Mucosa of stomach (tissue), 1 donor: ENCODE data around the gene CAPZB.

Experiments used
- H3K27me3 ChIP-seq: one replicate; pipeline ENCODE4 v1.7.0; 2013; ENCODE audit warnings: mild to moderate bottlenecking, low read length; ENCODE audit not compliant: control insufficient read depth, insufficient read depth
- H3K36me3 ChIP-seq: one replicate; pipeline ENCODE4 v1.7.0; 2013; ENCODE audit warnings: low read length; ENCODE audit not compliant: control insufficient read depth, insufficient read depth
- H3K4me1 ChIP-seq: one replicate; pipeline ENCODE4 v1.7.0; 2013; ENCODE audit warnings: mild to moderate bottlenecking, low read length; ENCODE audit not compliant: control insufficient read depth, insufficient read depth
- H3K4me3 ChIP-seq: one replicate; pipeline ENCODE4 v1.7.0; 2013; ENCODE audit warnings: low read length
- H3K9ac ChIP-seq: one replicate; pipeline ENCODE4 v1.7.0; 2013; ENCODE audit warnings: mild to moderate bottlenecking, low read length, moderate library complexity
- H3K9me3 ChIP-seq: one replicate; pipeline ENCODE4 v1.7.0; 2013; ENCODE audit warnings: mild to moderate bottlenecking, low read length, moderate library complexity; ENCODE audit not compliant: control insufficient read depth
- donor health status: Pancreatic carcinoma.

The CAPZB gene

DNA sequence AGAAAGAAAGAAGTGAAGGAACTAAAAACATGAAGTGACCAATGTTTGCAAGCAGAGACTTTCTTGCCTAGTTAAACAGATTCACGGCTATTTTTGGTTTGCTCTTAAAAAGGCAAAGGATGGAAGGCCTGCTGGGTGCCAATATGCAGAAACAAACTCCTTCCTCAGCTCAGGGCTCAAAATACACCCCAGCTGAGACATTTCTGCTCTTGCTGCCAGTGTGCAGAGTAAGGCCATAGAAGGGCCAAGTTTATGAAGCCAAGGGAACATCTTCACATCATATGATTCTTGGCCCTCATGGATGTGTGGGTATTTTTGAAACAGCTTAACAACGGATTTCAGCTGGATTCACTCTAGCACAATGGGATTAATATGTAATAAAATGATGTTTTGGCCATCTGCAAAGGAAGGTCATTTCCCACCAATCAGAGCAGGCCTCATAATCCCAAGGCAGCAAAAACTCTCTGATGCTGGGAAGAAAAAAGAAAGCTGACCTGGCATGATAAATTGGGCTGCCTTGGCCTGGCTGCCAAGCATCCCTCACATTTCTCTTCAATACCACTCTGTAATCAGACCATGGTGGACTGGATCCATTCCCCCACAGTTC is 70.7 kb downstream of the CAPZB start:
- no peaks in the 10 kb centered on the region for H3K27me3 ChIP-seq
- H3K4me3 ChIP-seq, result no peak overlapping the region
- no peaks in the 10 kb centered on the region for H3K9me3 ChIP-seq
- no peak overlapping the region for H3K9ac ChIP-seq
- peaks cover 27% of the 10 kb centered on the region for H3K4me1 ChIP-seq
- peaks cover 4% of the 10 kb centered on the region for H3K36me3 ChIP-seq

DNA sequence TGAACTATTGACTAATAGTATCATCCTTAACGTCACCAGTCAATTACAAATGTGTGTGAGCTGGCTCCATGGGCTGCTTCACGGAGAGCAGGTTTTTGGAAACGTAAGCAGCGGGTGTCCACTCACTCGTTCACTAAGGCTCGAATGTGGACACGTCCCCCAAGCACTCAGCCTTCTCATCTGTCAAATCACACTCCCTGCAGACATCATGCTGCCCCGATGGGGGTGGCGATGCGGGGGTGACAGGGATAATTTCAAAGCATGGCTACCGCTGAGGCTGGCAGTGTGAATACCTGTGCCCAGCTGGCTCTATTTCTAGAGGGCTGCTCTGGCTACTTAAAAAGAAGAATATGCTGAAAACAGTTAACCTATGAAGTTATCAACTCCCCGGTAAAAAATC is 71.3 kb downstream of the CAPZB start:
- Histone ChIP-seq H3K36me3 (no peaks in the 10 kb centered on the region), H3K9ac (no peak overlapping the region), H3K9me3 (no peaks in the 10 kb centered on the region)

DNA sequence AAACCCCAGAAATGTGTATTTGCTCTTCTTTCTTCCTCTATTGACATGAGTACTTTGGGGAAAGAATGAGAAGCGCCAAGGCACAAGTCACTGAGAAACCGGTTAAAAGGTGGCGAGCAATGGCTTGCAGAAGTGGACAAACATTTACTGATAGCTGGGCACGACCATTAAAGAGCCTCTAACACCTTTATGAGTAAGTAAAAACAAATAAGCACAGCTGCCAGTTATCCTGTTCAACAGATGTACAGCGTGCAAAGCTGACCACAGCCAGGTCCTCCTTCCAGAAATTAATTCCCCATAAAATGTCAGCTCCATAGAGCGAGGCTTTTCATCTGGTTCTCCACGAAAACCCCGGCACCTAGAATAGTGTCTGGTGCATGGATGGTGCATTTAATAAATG is 72.7 kb downstream of the CAPZB start:
- Histone ChIP-seq H3K9ac (no peak overlapping the region), H3K36me3 (no peaks in the 10 kb centered on the region), H3K27me3 (no peaks in the 10 kb centered on the region), H3K9me3 (no peaks in the 10 kb centered on the region), H3K4me3 (no peak overlapping the region), H3K4me1 (peaks cover 35% of the 10 kb centered on the region)

More for the DNA sequence above, 71.3 kb downstream of the CAPZB start:
- Histone ChIP-seq H3K4me3 (no peak overlapping the region), H3K27me3 (no peaks in the 10 kb centered on the region), H3K4me1 (peaks cover 27% of the 10 kb centered on the region)

DNA sequence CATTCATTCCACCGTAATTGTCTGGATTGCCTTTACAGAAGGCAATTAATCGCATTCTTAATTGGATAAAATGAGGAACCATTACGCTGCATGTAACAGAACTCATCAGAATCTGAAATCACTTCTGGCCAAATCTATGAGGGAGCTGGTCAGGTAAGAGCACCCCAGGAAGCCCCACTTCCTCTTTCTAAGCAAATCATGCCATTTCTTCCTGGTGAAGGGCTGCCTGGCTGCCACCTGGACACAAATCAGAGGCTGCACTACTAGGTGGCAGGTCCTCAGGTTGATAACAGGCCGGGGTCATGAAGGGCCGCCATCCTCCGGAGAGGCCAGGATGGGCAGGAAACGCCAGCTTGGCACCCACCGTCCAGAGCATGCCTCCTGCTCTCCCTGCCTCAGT is 73.7 kb downstream of the CAPZB start:
- Histone ChIP-seq H3K4me3 (no peak overlapping the region), H3K36me3 (no peaks in the 10 kb centered on the region), H3K27me3 (no peaks in the 10 kb centered on the region), H3K9ac (no peak overlapping the region), H3K9me3 (no peaks in the 10 kb centered on the region), H3K4me1 (peaks cover 35% of the 10 kb centered on the region)

DNA sequence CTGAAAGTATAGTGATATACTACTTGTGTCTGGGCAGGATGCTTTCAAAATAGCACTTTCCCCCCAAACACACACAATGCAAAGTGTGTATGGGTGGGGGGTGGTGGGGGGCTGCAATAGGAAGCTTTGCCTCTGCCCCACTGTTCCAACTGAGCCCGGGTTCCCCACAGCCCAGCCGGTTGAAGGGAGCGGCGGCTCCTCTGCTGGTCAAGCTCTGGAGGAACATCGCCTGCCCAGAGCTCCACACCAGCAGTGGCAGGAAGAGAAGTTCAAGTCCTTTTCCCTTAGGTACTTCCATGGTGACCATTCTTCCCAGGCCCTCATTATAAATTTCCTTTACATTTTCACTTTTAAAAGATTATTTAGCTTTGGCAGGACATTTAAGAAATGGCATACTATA is 74.9 kb downstream of the CAPZB start:
- no peak overlapping the region for H3K4me3 ChIP-seq
- H3K27me3 ChIP-seq, result no peaks in the 10 kb centered on the region
- H3K9ac ChIP-seq, result no peak overlapping the region
- H3K4me1 ChIP-seq, result peaks cover 35% of the 10 kb centered on the region
- H3K9me3 ChIP-seq, result no peaks in the 10 kb centered on the region
- no peaks in the 10 kb centered on the region for H3K36me3 ChIP-seq

DNA sequence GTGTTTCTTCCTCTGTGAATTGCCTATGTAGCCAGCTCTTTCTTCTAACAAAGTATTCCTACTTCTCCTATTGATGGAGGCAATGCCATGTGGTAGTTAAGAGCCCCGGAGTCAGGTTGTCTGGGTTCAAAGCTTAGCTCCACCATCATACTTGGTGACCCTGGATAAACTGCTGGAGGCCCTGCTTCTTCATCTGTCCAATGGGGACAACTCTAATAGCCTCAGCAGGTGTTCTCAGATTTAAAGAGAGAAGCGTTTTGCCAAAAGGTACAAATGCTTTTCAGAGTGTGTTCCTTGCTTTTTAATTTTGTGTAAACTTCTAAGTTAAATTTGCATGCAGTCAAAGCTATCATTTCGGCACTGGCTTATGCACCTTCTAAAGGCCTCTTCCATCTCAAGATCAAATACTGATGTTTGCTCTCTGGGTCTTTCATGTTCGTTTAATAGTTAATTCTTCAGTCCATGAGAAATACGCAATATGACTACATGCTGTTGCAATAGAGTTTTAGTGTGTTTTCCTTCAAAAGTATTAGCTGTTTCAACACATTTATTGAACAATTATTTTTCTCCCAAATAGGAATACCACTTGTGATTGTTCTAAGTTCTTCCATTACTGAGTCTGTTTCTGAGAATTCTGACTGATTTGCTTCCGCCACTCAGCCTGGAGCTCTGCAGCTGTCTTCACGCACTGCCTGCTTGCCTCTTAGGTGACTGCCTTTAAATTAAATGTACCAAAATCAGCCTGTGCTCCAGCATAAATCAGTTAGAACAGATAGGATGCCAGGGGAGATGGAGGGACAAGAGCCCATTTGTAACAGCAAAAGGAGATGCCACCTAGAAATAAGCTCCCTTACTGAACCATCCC is 75.6 kb downstream of the CAPZB start:
- peaks cover 32% of the 10 kb centered on the region for H3K4me1 ChIP-seq
- no peak overlapping the region for H3K9ac ChIP-seq
- no peaks in the 10 kb centered on the region for H3K36me3 ChIP-seq
- no peaks in the 10 kb centered on the region for H3K27me3 ChIP-seq
- no peaks in the 10 kb centered on the region for H3K9me3 ChIP-seq
- no peak overlapping the region for H3K4me3 ChIP-seq

DNA sequence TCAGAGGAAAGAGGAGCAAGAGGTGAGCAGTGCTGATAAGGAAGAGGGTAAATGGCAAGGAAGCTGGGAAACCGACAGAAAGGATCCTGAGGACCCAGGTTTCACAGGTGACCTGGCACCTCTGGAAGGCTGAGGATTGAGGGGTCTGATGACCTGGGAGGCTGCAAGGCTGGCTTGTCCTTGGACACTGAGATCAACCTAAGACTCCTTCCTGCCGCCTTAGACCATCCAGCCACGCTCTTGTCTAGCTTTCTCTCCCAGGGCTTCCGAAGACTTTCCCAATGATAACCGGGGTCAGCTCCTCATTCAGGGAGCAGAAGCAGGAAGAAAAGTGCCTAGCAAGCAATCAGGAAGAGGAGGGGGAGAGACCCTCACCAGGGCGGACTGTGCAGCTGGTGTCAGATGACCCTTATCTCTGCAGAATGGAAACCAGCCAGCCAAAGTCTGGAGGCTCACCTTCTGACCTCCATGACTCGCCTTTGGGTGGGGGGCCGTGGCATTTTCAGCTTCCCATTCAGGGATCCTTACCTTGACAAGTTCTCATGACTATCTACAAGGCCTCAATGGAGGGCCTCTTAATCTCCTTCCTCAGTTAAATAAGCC is 77.7 kb downstream of the CAPZB start:
- Histone ChIP-seq H3K27me3 (no peaks in the 10 kb centered on the region), H3K4me3 (no peak overlapping the region), H3K36me3 (no peaks in the 10 kb centered on the region), H3K9me3 (no peaks in the 10 kb centered on the region), H3K4me1 (peaks cover 15% of the 10 kb centered on the region), H3K9ac (no peak overlapping the region)

DNA sequence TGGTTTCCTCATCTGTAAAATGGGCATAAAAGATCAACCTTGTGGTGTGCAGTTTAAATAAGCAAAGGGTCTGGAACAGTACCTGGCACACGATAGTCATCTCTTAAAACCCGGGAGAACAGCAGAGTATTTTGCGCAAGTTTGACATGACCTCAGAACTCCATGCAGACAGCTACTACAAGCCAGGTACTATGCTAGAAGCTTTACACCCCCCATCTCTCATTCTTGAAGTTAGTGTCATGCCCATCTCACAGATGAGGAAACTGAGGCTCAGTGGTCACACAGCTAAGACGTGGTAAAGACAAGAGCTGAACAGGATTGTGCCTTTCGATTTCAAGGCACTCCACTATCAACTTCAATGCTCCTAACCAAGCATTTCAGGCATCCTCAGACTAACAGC is 78.7 kb downstream of the CAPZB start:
- Histone ChIP-seq H3K27me3 (no peaks in the 10 kb centered on the region), H3K4me3 (no peak overlapping the region), H3K9me3 (no peaks in the 10 kb centered on the region), H3K9ac (no peak overlapping the region), H3K36me3 (no peaks in the 10 kb centered on the region), H3K4me1 (peaks cover 13% of the 10 kb centered on the region)

DNA sequence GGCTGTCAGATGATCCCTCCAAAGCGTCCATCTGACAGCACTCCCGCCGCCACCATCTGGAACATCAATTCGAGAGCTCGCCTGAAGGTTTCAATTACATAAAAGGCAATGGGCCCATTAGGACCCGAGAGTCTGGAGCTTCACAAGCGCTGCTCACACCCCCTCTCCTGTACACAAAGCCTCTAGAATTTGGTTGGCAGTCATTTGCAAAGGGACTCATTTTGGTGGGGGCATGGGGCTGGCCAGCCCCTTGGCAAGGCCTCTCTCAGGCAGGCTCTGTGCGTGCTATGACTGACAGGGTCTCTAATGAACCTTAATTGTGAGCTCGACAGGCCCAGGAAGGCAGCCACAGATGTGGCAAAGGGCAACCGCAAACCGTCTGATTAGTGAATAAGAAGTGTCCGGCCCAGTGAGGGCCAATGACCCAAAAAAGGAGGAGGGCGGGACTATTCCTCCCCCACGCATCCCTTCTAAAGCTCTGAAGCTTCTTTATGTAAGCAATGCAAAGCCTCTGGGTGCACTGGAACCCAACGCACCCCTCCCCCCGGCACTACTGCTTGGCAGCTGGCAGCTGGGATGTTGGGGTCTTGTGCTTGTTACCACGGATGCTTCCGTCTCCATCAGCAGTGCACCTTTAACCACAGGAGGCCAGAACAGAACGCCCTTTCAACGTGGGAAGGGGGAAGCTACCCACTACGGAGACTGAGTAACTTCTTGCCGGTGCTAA is 79.4 kb downstream of the CAPZB start:
- Histone ChIP-seq H3K9me3 (no peaks in the 10 kb centered on the region), H3K27me3 (no peaks in the 10 kb centered on the region), H3K4me1 (peaks cover 19% of the 10 kb centered on the region), H3K9ac (no peak overlapping the region), H3K36me3 (no peaks in the 10 kb centered on the region), H3K4me3 (no peak overlapping the region)

DNA sequence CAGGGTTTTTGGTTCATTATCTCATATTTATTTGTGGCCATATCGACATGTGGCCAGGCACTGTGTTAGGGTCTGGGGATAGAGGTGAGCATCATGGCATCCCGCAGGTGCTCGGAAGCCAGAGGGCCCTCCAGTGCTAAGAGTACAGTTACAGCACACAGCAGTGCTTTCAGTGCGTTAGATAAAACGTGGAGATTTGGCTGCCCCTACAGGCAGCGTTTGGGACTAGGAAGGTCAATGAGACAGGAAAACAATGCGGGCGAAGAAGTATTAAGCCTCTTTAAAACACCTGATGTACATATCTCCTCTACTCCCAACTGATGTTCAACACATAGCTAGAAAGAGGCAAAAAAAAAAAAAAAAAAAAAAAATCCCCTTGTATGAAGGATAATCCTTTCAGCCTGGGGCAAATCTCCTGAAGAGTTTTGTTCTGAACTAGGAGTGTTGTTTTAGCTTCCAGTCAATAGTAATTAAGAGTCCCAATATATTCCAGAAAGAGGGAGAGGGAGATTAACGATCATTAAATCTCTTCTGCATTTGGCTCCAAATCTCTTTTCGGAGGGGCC is 80.1 kb downstream of the CAPZB start:
- H3K4me1 ChIP-seq, result peaks cover 25% of the 10 kb centered on the region

DNA sequence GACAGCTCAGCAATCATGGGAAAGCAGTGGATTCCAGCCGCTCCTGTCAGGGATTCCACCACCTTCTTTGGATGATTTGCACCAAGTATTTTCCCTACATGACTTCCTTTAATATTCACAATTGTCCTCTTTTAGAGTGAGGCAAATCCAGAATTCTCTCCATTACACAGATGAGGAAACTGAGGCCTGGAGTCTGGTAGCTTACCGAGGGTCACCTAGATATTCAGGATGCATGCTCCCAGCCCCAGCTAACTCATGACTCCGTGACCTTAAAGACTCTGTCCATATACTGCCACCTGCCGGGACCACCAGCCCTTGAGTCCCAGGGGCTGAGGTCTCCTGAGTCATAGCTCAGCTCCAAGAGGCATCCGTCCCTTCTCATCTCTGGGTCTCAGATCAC is 80.6 kb downstream of the CAPZB start:
- no peak overlapping the region for H3K4me3 ChIP-seq
- H3K4me1 ChIP-seq, result peaks cover 30% of the 10 kb centered on the region
- H3K9ac ChIP-seq, result no peak overlapping the region

More for the DNA sequence above, 80.1 kb downstream of the CAPZB start:
- Histone ChIP-seq H3K9ac (no peak overlapping the region), H3K4me3 (no peak overlapping the region), H3K36me3 (no peaks in the 10 kb centered on the region), H3K27me3 (no peaks in the 10 kb centered on the region), H3K9me3 (no peaks in the 10 kb centered on the region)

More for the DNA sequence above, 80.6 kb downstream of the CAPZB start:
- Histone ChIP-seq H3K36me3 (no peaks in the 10 kb centered on the region), H3K9me3 (no peaks in the 10 kb centered on the region), H3K27me3 (no peaks in the 10 kb centered on the region)
